D721Med (cell line): ENCODE measurements around the gene B4GALNT4.
"Not testable (repeated sequence)": the region's sequence is repeated elsewhere in the genome, so short reads cannot be mapped to it uniquely, and the experiment has no call there.

Experiments
- DNase-seq: peaks from one replicate; pipeline ENCODE4 v3.0.0; 2011; ENCODE audit warnings: low spot score; ENCODE audit not compliant: insufficient read length
- FAIRE-seq: peaks from 2 replicates; lab custom pipeline; 2011; peaks lifted over from hg19 to GRCh38; lab: Jason Lieb, UNC
- CTCF ChIP-seq: IDR thresholded peaks from 2 replicates; pipeline ENCODE4 v1.5.1; 2012; ENCODE audit warnings: mild to moderate bottlenecking, control low read depth; ENCODE audit not compliant: insufficient read depth; ENCODE audit errors: missing control alignments

Gene B4GALNT4

DNA sequence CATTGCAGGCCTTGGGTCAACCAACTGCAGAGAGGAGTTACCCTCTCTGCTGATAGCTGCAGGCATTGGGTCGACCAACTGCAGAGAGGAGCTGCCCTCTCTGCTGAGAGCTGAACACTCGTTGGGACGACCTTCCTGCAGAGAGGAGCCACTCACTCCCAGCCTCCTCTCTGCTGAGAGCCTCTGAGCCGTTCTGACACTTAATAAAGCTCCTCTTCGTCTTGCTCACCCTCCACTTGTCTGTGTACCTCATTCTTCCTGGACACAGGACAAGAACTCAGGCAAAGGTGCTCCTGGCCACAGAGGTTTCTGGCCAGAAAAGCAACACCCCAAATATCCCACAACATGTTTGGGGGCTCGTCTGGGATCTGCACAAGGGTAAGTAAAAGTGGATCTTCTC lies 17.2 kb downstream of the B4GALNT4 start:
- DNase-seq (no peak), FAIRE-seq (no peak)
- TF ChIP-seq CTCF = no peak

DNA sequence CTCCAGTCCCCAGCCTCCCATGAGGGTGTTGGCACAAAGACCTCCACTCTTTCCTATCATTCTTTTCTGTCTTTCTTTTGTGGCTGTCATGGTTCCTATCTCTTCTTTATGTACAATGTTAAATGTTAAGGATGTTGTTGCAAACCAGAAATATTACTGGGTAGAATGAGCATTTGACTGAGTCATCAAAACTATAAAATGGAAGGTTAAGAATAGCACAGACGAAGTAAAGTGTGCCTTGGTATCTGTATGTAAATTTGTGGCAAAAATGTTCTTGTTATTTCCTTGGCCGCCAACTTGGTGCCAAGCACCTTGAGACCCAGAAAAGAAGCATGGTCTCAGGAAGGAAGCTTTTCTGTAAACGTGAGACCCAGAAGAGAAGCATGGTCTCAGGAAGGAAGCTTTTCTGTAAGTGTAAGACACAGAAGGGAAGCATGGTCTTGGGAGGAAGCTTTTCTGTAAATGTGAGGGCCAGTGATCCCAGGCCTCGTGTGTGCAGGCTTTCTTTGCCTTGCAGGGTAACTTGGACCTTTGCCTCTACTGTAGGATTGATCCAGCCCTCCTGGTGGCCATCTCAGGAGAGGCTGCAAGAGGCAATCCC lies 18.0 kb downstream of the B4GALNT4 start:
- FAIRE-seq (no peak), DNase-seq (no peak)
- TF ChIP-seq CTCF = no peak

DNA sequence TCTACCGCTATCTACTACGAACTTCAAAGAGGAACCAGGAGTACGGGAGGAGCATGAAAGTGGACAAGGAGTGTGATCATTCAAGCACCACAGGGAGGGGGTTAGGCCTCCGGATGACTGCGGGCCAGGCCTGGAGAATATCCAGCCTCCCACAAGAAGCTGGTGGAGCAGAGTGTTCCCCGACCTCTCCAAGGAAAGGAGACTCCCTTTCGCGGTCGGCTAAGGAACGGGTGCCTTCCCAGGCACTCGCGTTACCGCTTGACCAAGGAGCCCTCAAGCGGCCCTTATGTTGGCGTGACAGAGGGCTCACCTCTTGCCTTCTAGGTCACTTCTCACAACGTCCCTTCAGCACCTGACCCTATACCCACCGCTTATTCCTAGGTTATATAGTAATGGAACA lies 20.1 kb downstream of the B4GALNT4 start:
- not testable (repeated sequence) for DNase-seq, FAIRE-seq

- peak; percentile 20 for TF ChIP-seq CTCF
- no peak for DNase-seq
- FAIRE-seq = no peak
These were observed 20.9 kb downstream of the B4GALNT4 start for GRCh38 chr11:390175-390574.

- FAIRE-seq = no peak
These were observed 22.1 kb downstream of the B4GALNT4 start for GRCh38 chr11:391117-392017.

GRCh38 chr11:392102-392777 lies 22.9 kb downstream of the B4GALNT4 start:
- FAIRE-seq (no peak), DNase-seq (no peak)
- TF ChIP-seq CTCF = no peak

More at GRCh38 chr11:391117-392017, 22.1 kb downstream of the B4GALNT4 start:
- TF ChIP-seq CTCF = no peak
- no peak for DNase-seq

- FAIRE-seq (no peak), DNase-seq (no peak)
- no peak for TF ChIP-seq CTCF
These were observed 24.1 kb downstream of the B4GALNT4 start for GRCh38 chr11:393219-394033.
